RCC 7860 (cell line): ENCODE results near the gene CCDC167.

Experiments
- DNase-seq: peaks from one replicate; pipeline ENCODE4 v3.0.0-alpha.2; 2015; ENCODE audit warnings: low spot score
- FAIRE-seq: peaks from 2 replicates; lab custom pipeline; 2012; peaks lifted over from hg19 to GRCh38; lab: Jason Lieb, UNC

Gene CCDC167

GRCh38 chr6:37499433-37500293 is at the start of gene CCDC167:
Gene CCDC167 (minus strand): TSS chr6:37499893. CDS start chr6:37499863, 30 bp downstream.
- peak; percentile 73 for FAIRE-seq

GRCh38 chr6:37549154-37549553 is 49.5 kb upstream of the CCDC167 start:
- FAIRE-seq (no peak), DNase-seq (no peak)

More at GRCh38 chr6:37499433-37500293, at the start of gene CCDC167:
- DNase-seq, result peak; percentile 94

GRCh38 chr6:37548067-37548674 is 48.5 kb upstream of the CCDC167 start:
- FAIRE-seq (no peak), DNase-seq (no peak)

GRCh38 chr6:37547564-37548061 is 47.9 kb upstream of the CCDC167 start:
- DNase-seq (peak; percentile 84), FAIRE-seq (peak; percentile 50)

- peak; percentile 46 for DNase-seq
- no peak for FAIRE-seq
These were observed 46.6 kb upstream of the CCDC167 start for GRCh38 chr6:37546141-37546871.

GRCh38 chr6:37544530-37544929 is 44.8 kb upstream of the CCDC167 start:
- FAIRE-seq (no peak), DNase-seq (no peak)

- DNase-seq (no peak), FAIRE-seq (no peak)
These were observed 43.7 kb upstream of the CCDC167 start for GRCh38 chr6:37543361-37543760.

GRCh38 chr6:37541346-37541745 is 41.7 kb upstream of the CCDC167 start:
- DNase-seq (no peak), FAIRE-seq (no peak)

- FAIRE-seq (no peak), DNase-seq (no peak)
These were observed 40.7 kb upstream of the CCDC167 start for GRCh38 chr6:37540390-37540789.

- DNase-seq (no peak), FAIRE-seq (no peak)
These were observed 40.3 kb upstream of the CCDC167 start for GRCh38 chr6:37540029-37540352.

- no peak for DNase-seq
- FAIRE-seq, result no peak
These were observed 39.7 kb upstream of the CCDC167 start for GRCh38 chr6:37539171-37540028.

- FAIRE-seq (no peak), DNase-seq (no peak)
These were observed 38.4 kb upstream of the CCDC167 start for GRCh38 chr6:37538107-37538506.

GRCh38 chr6:37537548-37537947 is 37.9 kb upstream of the CCDC167 start:
- FAIRE-seq, result no peak
- no peak for DNase-seq

GRCh38 chr6:37536491-37537190 is 36.9 kb upstream of the CCDC167 start:
- FAIRE-seq (no peak), DNase-seq (no peak)

- DNase-seq, result no peak
These were observed 36.2 kb upstream of the CCDC167 start for GRCh38 chr6:37535759-37536490.

GRCh38 chr6:37535428-37535758 is 35.7 kb upstream of the CCDC167 start:
- DNase-seq (no peak), FAIRE-seq (no peak)

More at GRCh38 chr6:37535759-37536490, 36.2 kb upstream of the CCDC167 start:
- FAIRE-seq, result no peak

GRCh38 chr6:37534893-37535292 is 35.2 kb upstream of the CCDC167 start:
- no peak for DNase-seq
- FAIRE-seq, result no peak

- FAIRE-seq, result no peak
These were observed 32.4 kb upstream of the CCDC167 start for GRCh38 chr6:37532122-37532521.

GRCh38 chr6:37531437-37532036 is 31.8 kb upstream of the CCDC167 start:
- FAIRE-seq (no peak), DNase-seq (peak; percentile 27)

More at GRCh38 chr6:37532122-37532521, 32.4 kb upstream of the CCDC167 start:
- no peak for DNase-seq
